ENCODE results near the gene ZNF532.

The ZNF532 gene

GRCh38 chr18:58951986-58952702 is 87.5 kb downstream of the ZNF532 start:
- DNase-seq, result no peak

GRCh38 chr18:58952858-58953257 is 88.2 kb downstream of the ZNF532 start:
- no peak for DNase-seq

GRCh38 chr18:58953627-58954026 is 89.0 kb downstream of the ZNF532 start:
- no peak for DNase-seq

- no peak for DNase-seq
These were observed 90.3 kb downstream of the ZNF532 start for GRCh38 chr18:58955001-58955400.

GRCh38 chr18:58955738-58956137 is 91.1 kb downstream of the ZNF532 start:
- no peak for DNase-seq

GRCh38 chr18:58958628-58959027 is 94.0 kb downstream of the ZNF532 start:
- no peak for DNase-seq

- no peak for DNase-seq
These were observed 95.8 kb downstream of the ZNF532 start for GRCh38 chr18:58960508-58960907.

GRCh38 chr18:58960946-58961722 is 96.5 kb downstream of the ZNF532 start:
- DNase-seq, result no peak

GRCh38 chr18:58962336-58962735 is 97.7 kb downstream of the ZNF532 start:
- DNase-seq, result no peak

- no peak for DNase-seq
These were observed 100.8 kb downstream of the ZNF532 start for GRCh38 chr18:58965291-58966004.

- DNase-seq, result no peak
These were observed 101.5 kb downstream of the ZNF532 start for GRCh38 chr18:58966005-58966677.

- DNase-seq, result no peak
These were observed 102.0 kb downstream of the ZNF532 start for GRCh38 chr18:58966704-58967103.

- no peak for DNase-seq
These were observed 103.1 kb downstream of the ZNF532 start for GRCh38 chr18:58967751-58968254.

GRCh38 chr18:58970943-58971790 is 106.5 kb downstream of the ZNF532 start:
- DNase-seq, result no peak

- DNase-seq, result no peak
These were observed 110.6 kb downstream of the ZNF532 start for GRCh38 chr18:58975296-58975695.

- no peak for DNase-seq
These were observed 111.1 kb downstream of the ZNF532 start for GRCh38 chr18:58975781-58976180.

- DNase-seq, result no peak
These were observed 112.5 kb downstream of the ZNF532 start for GRCh38 chr18:58977223-58977622.

GRCh38 chr18:58977801-58978200 is 113.1 kb downstream of the ZNF532 start:
- DNase-seq, result no peak

GRCh38 chr18:58978916-58979315 is 114.2 kb downstream of the ZNF532 start:
- no peak for DNase-seq

- no peak for DNase-seq
These were observed 114.9 kb downstream of the ZNF532 start for GRCh38 chr18:58979615-58980014.

GRCh38 chr18:58980991-58981390 is 116.3 kb downstream of the ZNF532 start:
- no peak for DNase-seq
